Endothelial cell of umbilical vein (primary cell): ENCODE measurements around the gene PSG4.

Source experiments
- POLR2A ChIP-seq: IDR thresholded peaks from 2 replicates; pipeline ENCODE4 v1.6.1; 2012; ENCODE audit warnings: low read depth, mild to moderate bottlenecking, control low read depth, low read length
- TF ChIP-seq, protein P1 (sequence below), 2 donors: IDR thresholded peaks; 1 replicate in 1 of 2; 2 replicates in 1 of 2; pipeline ENCODE4 v1.5.1; 2011; ENCODE audit warnings: low read length in 2 of 2, mild to moderate bottlenecking in 2 of 2, moderate library complexity in 2 of 2, control low read depth in 1 of 2, inconsistent platforms in 1 of 2, low read depth in 1 of 2; ENCODE audit not compliant: insufficient read depth in 1 of 2; ENCODE audit errors: extremely low read depth in 1 of 2

GRCh38 chr19:43229315-43229714 is 23.9 kb upstream of the PSG4 start:
- no peak for TF ChIP-seq POLR2A
- TF ChIP-seq, protein P1, sequence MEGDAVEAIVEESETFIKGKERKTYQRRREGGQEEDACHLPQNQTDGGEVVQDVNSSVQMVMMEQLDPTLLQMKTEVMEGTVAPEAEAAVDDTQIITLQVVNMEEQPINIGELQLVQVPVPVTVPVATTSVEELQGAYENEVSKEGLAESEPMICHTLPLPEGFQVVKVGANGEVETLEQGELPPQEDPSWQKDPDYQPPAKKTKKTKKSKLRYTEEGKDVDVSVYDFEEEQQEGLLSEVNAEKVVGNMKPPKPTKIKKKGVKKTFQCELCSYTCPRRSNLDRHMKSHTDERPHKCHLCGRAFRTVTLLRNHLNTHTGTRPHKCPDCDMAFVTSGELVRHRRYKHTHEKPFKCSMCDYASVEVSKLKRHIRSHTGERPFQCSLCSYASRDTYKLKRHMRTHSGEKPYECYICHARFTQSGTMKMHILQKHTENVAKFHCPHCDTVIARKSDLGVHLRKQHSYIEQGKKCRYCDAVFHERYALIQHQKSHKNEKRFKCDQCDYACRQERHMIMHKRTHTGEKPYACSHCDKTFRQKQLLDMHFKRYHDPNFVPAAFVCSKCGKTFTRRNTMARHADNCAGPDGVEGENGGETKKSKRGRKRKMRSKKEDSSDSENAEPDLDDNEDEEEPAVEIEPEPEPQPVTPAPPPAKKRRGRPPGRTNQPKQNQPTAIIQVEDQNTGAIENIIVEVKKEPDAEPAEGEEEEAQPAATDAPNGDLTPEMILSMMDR (IDR thresholded peaks at IDR 0.05; ENCODE audit: extremely low read depth in 1 of 2, insufficient read depth in 1 of 2, low read depth in 1 of 2, low read length in 2 of 2): no peak
